ENCODE measurements around the gene IL10RB. TPM values are rescaled to one million over a fixed set of nuclear protein-coding genes. Genes with fewer than 3 reads are reported as not detected.
A peak's percentile ranks its signal among the peaks of the same experiment; 100 is the strongest.

IL10RB gene
- total RNA-seq, 4 donors from 2014 or later = 13.1 to 23.7 (median 20.5) TPM

DNA sequence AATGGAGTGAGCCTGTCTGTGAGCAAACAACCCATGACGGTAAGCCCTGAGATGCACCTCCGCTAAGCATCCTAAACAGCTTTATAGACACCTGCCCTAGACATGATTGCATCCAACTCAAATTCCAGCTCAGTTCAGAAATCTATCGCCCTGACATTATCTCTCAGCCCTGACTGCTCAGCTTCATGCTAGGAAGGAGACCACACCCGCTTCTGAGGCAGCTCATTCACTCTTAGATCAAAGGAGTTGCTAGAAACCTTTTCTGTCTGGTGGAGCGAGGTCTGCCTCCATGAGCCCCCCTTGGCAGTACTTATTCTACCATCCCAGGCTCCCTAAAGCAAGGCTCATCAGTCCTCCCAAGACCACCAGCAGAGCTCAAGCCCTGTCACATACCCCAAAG, 17.0 kb downstream of the IL10RB start:
- ATAC-seq = no peak
- Histone ChIP-seq H3K27me3 (no peaks in the 10 kb centered on the region), H3K4me3 (no peak overlapping the region), H3K27ac (no peak overlapping the region), H3K36me3 (peaks cover 0 to 90% of the 10 kb centered on the region in 2 donors), H3K4me1 (peaks cover 0 to 25% (median 5%) of the 10 kb centered on the region in 3 donors), H3K9me3 (peaks cover 0 to 5% (median 0%) of the 10 kb centered on the region in 3 donors)
- WGBS, 2 donors (ENCODE audit: low coverage in 1 of 2) = 83 to 86% methylated on average over 1 of the region's 5 CpGs
- no peak for TF ChIP-seq POLR2AphosphoS5 (IDR thresholded peaks at IDR 0.05)
- TF ChIP-seq, protein P1, sequence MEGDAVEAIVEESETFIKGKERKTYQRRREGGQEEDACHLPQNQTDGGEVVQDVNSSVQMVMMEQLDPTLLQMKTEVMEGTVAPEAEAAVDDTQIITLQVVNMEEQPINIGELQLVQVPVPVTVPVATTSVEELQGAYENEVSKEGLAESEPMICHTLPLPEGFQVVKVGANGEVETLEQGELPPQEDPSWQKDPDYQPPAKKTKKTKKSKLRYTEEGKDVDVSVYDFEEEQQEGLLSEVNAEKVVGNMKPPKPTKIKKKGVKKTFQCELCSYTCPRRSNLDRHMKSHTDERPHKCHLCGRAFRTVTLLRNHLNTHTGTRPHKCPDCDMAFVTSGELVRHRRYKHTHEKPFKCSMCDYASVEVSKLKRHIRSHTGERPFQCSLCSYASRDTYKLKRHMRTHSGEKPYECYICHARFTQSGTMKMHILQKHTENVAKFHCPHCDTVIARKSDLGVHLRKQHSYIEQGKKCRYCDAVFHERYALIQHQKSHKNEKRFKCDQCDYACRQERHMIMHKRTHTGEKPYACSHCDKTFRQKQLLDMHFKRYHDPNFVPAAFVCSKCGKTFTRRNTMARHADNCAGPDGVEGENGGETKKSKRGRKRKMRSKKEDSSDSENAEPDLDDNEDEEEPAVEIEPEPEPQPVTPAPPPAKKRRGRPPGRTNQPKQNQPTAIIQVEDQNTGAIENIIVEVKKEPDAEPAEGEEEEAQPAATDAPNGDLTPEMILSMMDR (IDR thresholded peaks at IDR 0.05) = no peak
- TF ChIP-seq POLR2A (IDR thresholded peaks at IDR 0.05) = no peak
- TF ChIP-seq EP300 (IDR thresholded peaks at IDR 0.05) = no peak

DNA sequence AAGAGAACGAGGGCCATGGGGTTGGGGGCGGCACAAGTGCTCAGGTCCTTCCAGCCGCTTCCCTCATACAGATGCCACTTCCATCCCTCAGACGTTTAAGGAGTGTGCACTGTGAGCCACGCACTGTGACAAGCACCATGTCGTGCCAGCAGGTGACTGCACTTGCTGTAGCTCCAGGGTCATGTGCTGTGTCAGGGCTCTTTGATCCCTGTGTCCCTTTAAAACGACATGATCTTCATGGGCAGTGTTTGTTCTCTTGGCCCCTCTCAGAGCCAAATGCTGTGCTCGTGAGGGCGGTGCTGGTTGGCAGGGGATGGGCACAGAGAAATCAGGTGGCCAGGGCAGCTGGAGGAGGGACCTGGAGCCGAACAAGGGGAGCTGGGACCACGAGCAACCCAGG, 19.9 kb downstream of the IL10RB start:
- TF ChIP-seq POLR2AphosphoS5 (IDR thresholded peaks at IDR 0.05) (no peak), POLR2A (IDR thresholded peaks at IDR 0.05) (no peak), EP300 (IDR thresholded peaks at IDR 0.05) (no peak)
- TF ChIP-seq, protein P1 (IDR thresholded peaks at IDR 0.05) = no peak
- no peak overlapping the region for H3K4me3 ChIP-seq
- H3K9me3 ChIP-seq = no peaks in the 10 kb centered on the region
- no peaks in the 10 kb centered on the region for H3K27me3 ChIP-seq
- peaks cover 0 to 34% (median 5%) of the 10 kb centered on the region in 3 donors for H3K4me1 ChIP-seq
- WGBS, 2 donors (ENCODE audit: low coverage in 1 of 2) = 54 to 94% methylated on average over 3 to 5 of the region's 11 CpGs
- peaks cover 0 to 86% of the 10 kb centered on the region in 2 donors for H3K36me3 ChIP-seq
- H3K27ac ChIP-seq = peak overlapping the region in 3 of 4 donors; percentile 49 to 63 (median 53)
- no peak for ATAC-seq

DNA sequence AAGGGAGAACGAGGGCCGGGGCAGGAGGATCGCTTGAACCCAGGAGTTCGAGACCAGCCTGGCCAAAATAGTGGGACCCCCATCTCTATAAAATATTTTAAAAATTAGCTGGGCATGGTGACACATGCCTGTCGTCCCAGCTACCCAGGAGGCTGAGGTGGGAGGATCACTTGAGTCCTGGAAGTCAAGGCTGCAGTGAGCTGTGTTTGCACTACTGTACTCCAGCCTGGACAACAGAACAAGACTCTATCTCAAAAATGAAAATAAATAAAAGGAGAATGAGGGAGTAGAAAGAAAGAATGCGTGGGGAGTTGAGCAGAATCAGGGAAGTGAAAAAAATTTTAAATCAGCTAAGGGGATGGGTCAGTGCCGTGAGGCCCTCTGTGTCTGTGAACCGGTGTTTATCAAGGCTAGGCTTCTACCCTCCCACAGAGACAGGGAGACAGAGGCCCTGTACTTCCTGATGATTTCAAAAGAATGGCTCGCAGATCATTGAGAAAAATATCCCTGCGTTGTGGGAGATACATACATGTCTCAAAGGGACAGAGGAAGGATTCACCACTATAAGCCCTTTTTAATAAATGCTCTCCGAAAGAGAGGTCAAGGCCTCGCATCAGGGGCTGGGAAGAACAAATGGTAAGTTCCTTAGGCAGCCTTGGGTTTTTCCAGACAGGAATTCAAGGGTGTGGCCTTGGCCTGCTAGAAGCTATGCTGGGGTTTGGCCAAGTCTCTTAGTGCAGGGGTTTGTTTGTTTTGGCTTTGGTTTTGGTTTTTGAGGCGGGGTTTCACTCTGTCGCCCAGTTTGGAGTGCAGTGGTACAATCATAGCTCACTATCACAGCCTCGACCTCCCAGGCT, 20.7 kb downstream of the IL10RB start:
- Histone ChIP-seq H3K4me3 (no peak overlapping the region), H3K36me3 (peaks cover 0 to 86% of the 10 kb centered on the region in 2 donors), H3K9me3 (no peaks in the 10 kb centered on the region), H3K27ac (peak overlapping the region in 3 of 4 donors; percentile 49 to 63 (median 53)), H3K27me3 (no peaks in the 10 kb centered on the region), H3K4me1 (peaks cover 0 to 34% (median 5%) of the 10 kb centered on the region in 3 donors)
- TF ChIP-seq, protein P1 (IDR thresholded peaks at IDR 0.05) = no peak
- TF ChIP-seq POLR2AphosphoS5 (IDR thresholded peaks at IDR 0.05) = no peak
- no peak for TF ChIP-seq EP300 (IDR thresholded peaks at IDR 0.05)
- no peak for TF ChIP-seq POLR2A (IDR thresholded peaks at IDR 0.05)
- 54 to 89% methylated on average over 6 to 10 of the region's 15 CpGs for WGBS, 2 donors (ENCODE audit: low coverage in 1 of 2)
- peak; percentile 76 for ATAC-seq

DNA sequence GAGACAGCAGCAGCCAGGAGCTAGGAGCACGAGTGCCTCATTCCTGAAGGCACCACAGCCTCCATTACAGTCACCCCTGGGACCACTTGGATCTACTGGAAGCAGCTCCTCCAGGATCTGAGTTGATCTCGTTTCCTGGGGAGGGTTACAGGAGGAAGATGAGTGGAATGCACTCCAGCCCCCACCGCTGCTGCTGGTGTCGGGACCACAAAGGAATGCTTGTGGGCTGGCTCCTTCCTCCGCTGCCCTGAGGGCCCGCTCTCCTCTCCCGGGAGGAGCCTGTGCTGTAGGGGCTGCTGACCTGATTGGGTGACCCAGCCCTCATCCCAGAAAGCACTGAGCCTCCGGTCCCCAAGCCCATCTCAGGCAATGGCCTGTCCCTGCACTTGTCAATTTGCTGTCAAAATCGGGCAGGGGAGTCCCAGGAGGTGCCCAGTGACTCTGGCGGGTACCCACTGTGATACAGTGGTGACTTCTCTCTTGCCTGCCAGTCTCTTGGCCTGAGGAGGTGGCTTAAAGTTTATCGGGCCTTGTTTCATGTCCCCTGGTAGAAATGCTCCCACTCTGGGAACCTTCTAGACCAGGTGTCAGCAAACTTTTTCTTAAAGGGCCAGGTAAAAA, 23.1 kb downstream of the IL10RB start:
- H3K4me3 ChIP-seq = no peak overlapping the region
- H3K9me3 ChIP-seq = no peaks in the 10 kb centered on the region
- no peak for ATAC-seq
- H3K27me3 ChIP-seq = no peaks in the 10 kb centered on the region
- no CpG with 5 or more reads among the region's 11 CpGs for WGBS, 2 donors (ENCODE audit: low coverage in 1 of 2)
- peaks cover 0 to 88% of the 10 kb centered on the region in 2 donors for H3K36me3 ChIP-seq
- TF ChIP-seq, protein P1 (IDR thresholded peaks at IDR 0.05) = no peak
- TF ChIP-seq POLR2AphosphoS5 (IDR thresholded peaks at IDR 0.05) (no peak), POLR2A (IDR thresholded peaks at IDR 0.05) (no peak), EP300 (IDR thresholded peaks at IDR 0.05) (no peak)
- peak overlapping the region in 1 of 4 donors; percentile 51 for H3K27ac ChIP-seq
- peaks cover 0 to 34% (median 5%) of the 10 kb centered on the region in 3 donors for H3K4me1 ChIP-seq
